GM19035 (cell line): Measurements from ENCODE around the gene MMP2.

ENCODE experiments used
- ATAC-seq: cut with Tn5 transposase; IDR thresholded peaks from one replicate; pipeline ENCODE4 v1.9.1; 2021; ENCODE audit not compliant: unreplicated experiment

MMP2 gene

DNA sequence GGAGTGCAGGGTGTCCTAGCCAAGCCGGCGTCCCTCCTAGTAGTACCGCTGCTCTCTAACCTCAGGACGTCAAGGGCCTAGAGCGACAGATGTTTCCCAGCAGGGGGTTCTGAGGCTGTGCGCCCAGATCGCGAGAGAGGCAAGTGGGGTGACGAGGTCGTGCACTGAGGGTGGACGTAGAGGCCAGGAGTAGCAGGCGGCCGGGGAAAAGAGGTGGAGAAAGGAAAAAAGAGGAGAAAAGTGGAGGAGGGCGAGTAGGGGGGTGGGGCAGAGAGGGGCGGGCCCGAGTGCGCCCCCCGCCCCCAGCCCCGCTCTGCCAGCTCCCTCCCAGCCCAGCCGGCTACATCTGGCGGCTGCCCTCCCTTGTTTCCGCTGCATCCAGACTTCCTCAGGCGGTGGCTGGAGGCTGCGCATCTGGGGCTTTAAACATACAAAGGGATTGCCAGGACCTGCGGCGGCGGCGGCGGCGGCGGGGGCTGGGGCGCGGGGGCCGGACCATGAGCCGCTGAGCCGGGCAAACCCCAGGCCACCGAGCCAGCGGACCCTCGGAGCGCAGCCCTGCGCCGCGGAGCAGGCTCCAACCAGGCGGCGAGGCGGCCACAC, at the start of gene MMP2:
Gene MMP2, plus strand, starts transcription at position 372 of the 603 bp plus-strand sequence. CDS start 282 bp downstream, outside the sequence.
- ATAC-seq = no peak

GRCh38 chr16:55433030-55433429, 46.0 kb upstream of the MMP2 start:
- ATAC-seq = no peak

DNA sequence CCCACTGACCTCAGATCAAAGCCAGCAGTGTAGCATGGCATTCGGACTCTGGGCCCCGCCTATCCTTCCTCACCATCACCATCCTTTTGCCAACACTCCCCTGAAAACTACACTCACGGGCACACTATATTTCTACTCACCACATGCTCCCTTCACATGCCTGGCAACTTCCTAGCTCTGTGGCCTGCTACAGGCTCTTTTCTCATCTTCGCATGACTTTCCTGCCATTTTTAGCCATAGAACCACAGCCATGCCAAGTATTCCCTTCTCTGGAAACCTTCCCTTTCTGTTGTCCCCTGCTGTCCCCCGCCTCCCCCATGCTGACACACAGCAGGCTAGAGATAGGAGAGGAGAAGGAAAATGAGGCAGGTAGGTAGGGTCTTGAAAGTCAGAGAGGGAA, 45.5 kb upstream of the MMP2 start:
- no peak for ATAC-seq

DNA sequence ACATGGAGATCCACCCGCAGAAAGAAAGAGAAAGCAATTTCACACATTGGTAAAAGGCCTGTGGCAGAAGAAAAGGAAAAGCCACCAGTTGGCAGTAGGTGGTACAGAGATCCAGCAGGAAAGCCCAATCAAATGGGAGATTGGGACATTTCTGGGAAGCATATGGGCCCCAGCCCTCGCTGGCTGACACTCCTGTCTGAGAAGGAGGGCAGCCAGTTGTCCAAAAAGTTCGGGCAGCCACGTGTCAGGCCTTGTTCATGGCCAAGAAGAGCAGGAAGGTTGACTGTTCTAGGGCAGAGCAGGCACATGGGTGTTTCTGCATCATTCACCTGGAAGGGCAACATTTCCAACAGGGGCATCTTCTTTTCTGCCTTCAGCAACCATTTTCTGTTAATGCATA, 45.0 kb upstream of the MMP2 start:
- no peak for ATAC-seq

DNA sequence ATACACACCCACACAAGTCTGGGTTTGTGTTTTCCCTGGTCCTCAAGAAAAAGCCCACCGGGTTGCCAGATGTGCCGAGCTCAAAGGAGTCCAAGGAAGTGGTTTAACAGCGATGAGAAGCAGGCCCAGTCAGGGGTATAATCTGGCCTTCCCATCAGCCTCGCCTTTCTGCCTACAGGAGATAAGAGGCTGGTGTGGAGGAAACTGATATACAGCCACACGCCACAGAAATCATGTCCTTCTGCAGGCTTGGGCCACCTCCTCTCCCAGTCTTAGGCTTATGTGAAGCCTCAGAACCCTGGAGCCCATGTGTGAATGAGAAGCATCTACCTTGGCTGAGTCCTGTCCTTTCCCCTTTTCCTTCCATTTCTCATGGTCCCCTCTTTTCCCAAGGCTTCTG, 43.6 kb upstream of the MMP2 start:
- no peak for ATAC-seq

GRCh38 chr16:55436587-55436986, 42.4 kb upstream of the MMP2 start:
- ATAC-seq = no peak

- no peak for ATAC-seq
Observed at GRCh38 chr16:55437625-55438024, 41.4 kb upstream of the MMP2 start.

DNA sequence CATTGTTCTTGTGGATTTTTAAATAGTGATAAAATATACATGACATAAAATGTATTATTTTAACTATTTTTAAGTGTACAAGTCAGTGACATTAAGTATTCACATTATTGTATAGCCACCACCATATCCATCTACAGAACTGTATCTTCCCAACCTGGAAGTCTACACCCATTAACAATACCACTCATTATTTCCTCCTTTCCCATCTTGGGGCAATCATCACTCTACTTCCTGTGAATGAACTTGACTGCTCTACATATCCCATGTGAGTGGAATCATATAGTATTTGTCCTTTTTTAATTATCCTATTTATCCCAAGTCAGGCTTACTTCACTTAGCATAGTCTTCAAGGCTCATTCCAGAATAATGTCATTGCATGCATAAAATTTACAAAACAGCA, 40.7 kb upstream of the MMP2 start:
- ATAC-seq = no peak

DNA sequence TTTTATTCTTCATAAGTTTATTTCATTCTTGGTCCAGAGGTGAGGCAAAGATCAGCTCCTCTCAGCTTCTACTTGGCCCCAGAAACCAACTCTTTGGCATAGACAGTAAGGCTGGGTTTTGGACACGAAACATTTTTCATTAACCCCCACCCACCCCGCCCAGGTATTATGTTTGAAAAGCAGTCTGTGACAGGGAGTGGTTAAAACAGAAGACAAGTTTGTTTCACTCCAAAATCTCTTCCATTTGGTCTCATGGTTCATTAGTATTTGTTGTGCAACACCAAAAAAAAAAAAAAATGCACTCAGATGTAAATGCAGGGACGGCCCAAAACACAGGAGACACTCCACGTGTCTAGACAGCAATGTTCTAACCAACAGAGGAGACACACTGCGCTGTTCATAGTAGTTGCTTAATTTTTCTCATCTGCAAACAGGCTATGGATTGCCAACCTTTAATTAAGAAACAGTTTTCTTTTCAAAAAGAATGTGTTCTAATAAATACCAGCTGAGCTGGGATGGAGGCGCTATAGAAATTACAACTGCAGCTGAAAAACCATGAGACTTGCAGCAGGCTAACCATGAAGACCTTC, 39.8 kb upstream of the MMP2 start:
- no peak for ATAC-seq

- ATAC-seq = no peak
Observed at GRCh38 chr16:55443434-55444346, 35.3 kb upstream of the MMP2 start.

- ATAC-seq = peak; percentile 56
Observed at GRCh38 chr16:55444754-55445485, 34.1 kb upstream of the MMP2 start.

DNA sequence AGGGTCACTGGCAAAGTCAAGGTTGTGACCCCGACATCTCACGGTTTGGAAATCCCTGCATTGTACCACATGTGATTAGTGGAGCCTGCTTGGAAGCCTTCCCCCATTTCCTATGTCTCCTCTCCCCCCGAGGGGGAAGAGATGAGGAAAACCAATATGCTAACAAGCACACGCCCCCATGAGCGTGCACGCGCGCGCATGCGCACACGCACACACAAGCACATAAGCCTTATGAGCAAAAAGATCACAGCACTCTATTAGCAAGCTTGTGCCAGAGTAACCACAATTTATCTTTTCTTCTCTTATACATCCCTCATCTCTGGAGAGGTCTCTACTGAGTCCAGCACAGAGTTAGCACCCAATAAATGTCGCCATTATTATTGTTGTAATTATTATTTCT, 31.8 kb upstream of the MMP2 start:
- no peak for ATAC-seq

GRCh38 chr16:55452996-55453395, 26.0 kb upstream of the MMP2 start:
- ATAC-seq = no peak

GRCh38 chr16:55453909-55454308, 25.1 kb upstream of the MMP2 start:
- no peak for ATAC-seq

DNA sequence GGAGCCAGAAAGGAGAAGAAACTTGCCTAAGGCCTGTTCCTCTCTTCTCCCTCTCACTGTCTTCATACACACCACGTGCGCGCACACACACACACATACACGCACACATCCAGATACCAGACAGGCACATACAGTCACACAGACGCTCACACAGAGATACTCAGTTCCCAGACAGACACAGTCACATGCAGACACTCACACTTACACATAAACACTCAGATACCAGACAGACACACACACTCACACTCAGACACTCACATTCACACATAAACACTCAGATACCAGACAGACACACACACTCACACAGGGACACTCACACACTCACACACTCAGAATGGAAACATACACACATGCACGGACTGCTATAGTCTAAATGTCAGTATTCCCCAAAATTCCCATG, 24.1 kb upstream of the MMP2 start:
- no peak for ATAC-seq

GRCh38 chr16:55462241-55462640, 16.8 kb upstream of the MMP2 start:
- ATAC-seq = no peak

GRCh38 chr16:55464375-55464774, 14.6 kb upstream of the MMP2 start:
- ATAC-seq = no peak

- peak; percentile 94 for ATAC-seq
Observed at GRCh38 chr16:55465077-55465896, 13.7 kb upstream of the MMP2 start.

- ATAC-seq = no peak
Observed at GRCh38 chr16:55466209-55466608, 12.8 kb upstream of the MMP2 start.

- ATAC-seq = no peak
Observed at GRCh38 chr16:55467898-55468297, 11.1 kb upstream of the MMP2 start.
